Measurements from ENCODE around the gene L3HYPDH. TPM values are rescaled to one million over a fixed set of nuclear protein-coding genes. Genes with fewer than 3 reads are reported as not detected.

L3HYPDH gene
- total RNA-seq, 4 donors from 2014 or later = 17.3 to 86.6 (median 43.3) TPM

- peaks cover 0 to 7% (median 2%) of the 10 kb centered on the region in 4 donors for H3K4me1 ChIP-seq
- peak in 4 of 6 experiments; percentile 68 to 95 (median 94) for TF ChIP-seq CTCF (IDR thresholded peaks at IDR 0.05)
- TF ChIP-seq POLR2A (IDR thresholded peaks at IDR 0.05) = no peak
- H3K27me3 ChIP-seq = no peaks in the 10 kb centered on the region
- peaks cover 0 to 17% (median 0%) of the 10 kb centered on the region in 3 donors for H3K36me3 ChIP-seq
- no peak overlapping the region for H3K27ac ChIP-seq
- no peaks in the 10 kb centered on the region for H3K9me3 ChIP-seq
- no peak overlapping the region for H3K4me3 ChIP-seq
- DNase-seq = peak in 2 of 3 donors; percentile 71 to 84
Measured at GRCh38 chr14:59507063-59507751, 23.0 kb upstream of the L3HYPDH start.

- DNase-seq = no peak
- peaks cover 0 to 32% (median 0%) of the 10 kb centered on the region in 3 donors for H3K36me3 ChIP-seq
Measured at GRCh38 chr14:59503256-59503655, 19.0 kb upstream of the L3HYPDH start.

GRCh38 chr14:59500732-59501131 is 16.5 kb upstream of the L3HYPDH start:
- Histone ChIP-seq H3K9me3 (no peaks in the 10 kb centered on the region), H3K27ac (no peak overlapping the region), H3K27me3 (no peaks in the 10 kb centered on the region), H3K4me3 (no peak overlapping the region), H3K36me3 (peaks cover 0 to 54% (median 0%) of the 10 kb centered on the region in 3 donors), H3K4me1 (no peaks in the 10 kb centered on the region)
- TF ChIP-seq POLR2A (IDR thresholded peaks at IDR 0.05) (no peak), CTCF (IDR thresholded peaks at IDR 0.05) (no peak)
- DNase-seq = no peak

More at GRCh38 chr14:59503256-59503655, 19.0 kb upstream of the L3HYPDH start:
- H3K9me3 ChIP-seq = no peaks in the 10 kb centered on the region
- no peaks in the 10 kb centered on the region for H3K27me3 ChIP-seq
- no peak overlapping the region for H3K4me3 ChIP-seq
- TF ChIP-seq POLR2A (IDR thresholded peaks at IDR 0.05) (no peak), CTCF (IDR thresholded peaks at IDR 0.05) (no peak)
- no peak overlapping the region for H3K27ac ChIP-seq
- no peaks in the 10 kb centered on the region for H3K4me1 ChIP-seq

GRCh38 chr14:59492384-59492783 is 8.2 kb upstream of the L3HYPDH start:
- TF ChIP-seq CTCF (IDR thresholded peaks at IDR 0.05) (no peak), POLR2A (IDR thresholded peaks at IDR 0.05) (no peak)
- DNase-seq = no peak
- Histone ChIP-seq H3K4me1 (peaks cover 0 to 8% (median 0%) of the 10 kb centered on the region in 4 donors), H3K4me3 (no peak overlapping the region), H3K36me3 (peaks cover 0 to 74% (median 0%) of the 10 kb centered on the region in 3 donors), H3K9me3 (no peaks in the 10 kb centered on the region), H3K27me3 (no peaks in the 10 kb centered on the region), H3K27ac (no peak overlapping the region)

GRCh38 chr14:59490756-59491155 is 6.5 kb upstream of the L3HYPDH start:
- TF ChIP-seq POLR2A (IDR thresholded peaks at IDR 0.05) (no peak), CTCF (IDR thresholded peaks at IDR 0.05) (no peak)
- Histone ChIP-seq H3K36me3 (peaks cover 0 to 59% (median 0%) of the 10 kb centered on the region in 3 donors), H3K27me3 (no peaks in the 10 kb centered on the region), H3K9me3 (no peaks in the 10 kb centered on the region), H3K27ac (no peak overlapping the region), H3K4me3 (no peak overlapping the region), H3K4me1 (peaks cover 0 to 21% (median 4%) of the 10 kb centered on the region in 4 donors)
- no peak for DNase-seq
